Measurements from ENCODE around the gene ASB15.

DNA sequence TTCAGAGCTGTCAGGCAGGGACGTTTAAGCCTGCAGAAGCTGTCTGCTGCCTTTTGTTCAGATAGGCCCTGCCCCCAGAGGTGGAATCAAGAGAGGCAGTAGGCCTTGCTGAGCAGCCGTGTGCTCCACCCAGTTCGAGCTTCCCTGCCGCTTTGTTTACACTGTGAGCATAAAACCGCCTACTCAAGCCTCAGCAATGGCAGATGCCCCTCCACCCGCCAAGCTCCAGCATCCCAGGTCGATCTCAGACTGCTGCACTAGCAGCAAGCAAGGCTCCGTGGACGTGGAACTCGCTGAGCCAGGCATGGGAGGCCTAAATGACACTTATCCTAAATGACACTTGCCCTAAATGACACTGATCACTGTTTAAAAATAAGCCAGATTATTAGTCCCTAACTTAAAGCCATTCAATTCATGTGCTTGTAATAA is 6.8 kb upstream of the ASB15 start:
- TF ChIP-seq CTCF (IDR thresholded peaks at IDR 0.05; ENCODE audit: low read depth, low read length) (no peak), POLR2A (IDR thresholded peaks at IDR 0.05; ENCODE audit: extremely low read depth, insufficient read length) (no peak), MAX (IDR thresholded peaks at IDR 0.05; ENCODE audit: low read depth, low read length) (no peak), MYC (IDR thresholded peaks at IDR 0.05; ENCODE audit: low read depth, low read length) (no peak)

All from NB4 (cell line).